Activated T-cell treated with anti-CD3 and anti-CD28 coated beads, Interleukin-2, amount 50 U/mL, for 72 hours (primary cell): ENCODE data around the gene CCND1. TPM values are rescaled to one million over a fixed set of nuclear protein-coding genes. Genes with fewer than 3 reads are reported as not detected.
A peak's percentile ranks its signal among the peaks of the same experiment; 100 is the strongest.

Experiments
- ATAC-seq, 2 donors: fragments of 150-1000 bp; cut with Tn5 transposase; replicated peaks in 1 of 2; 2 replicates each; pipeline ENCODE4 v1.10.0; 2021; ENCODE audit warnings: moderate library complexity in 2 of 2, mild to moderate bottlenecking in 1 of 2
- DNase-seq, 2 donors: peaks; one replicate each; pipeline ENCODE4 v3.0.0; 2021 to 2022; ENCODE audit warnings: mixed read lengths in 1 of 2
- H3K27ac Mint-ChIP-seq: one replicate; pipeline ENCODE4 v1.8.0; 2022; ENCODE audit warnings: mild to moderate bottlenecking, moderate library complexity, mixed read lengths
- H3K27me3 Mint-ChIP-seq: one replicate; pipeline ENCODE4 v1.8.0; 2022; ENCODE audit warnings: low read depth, mixed read lengths
- H3K36me3 Mint-ChIP-seq, 2 donors: one replicate each; pipeline ENCODE4 v1.8.0; 2022; ENCODE audit warnings: mixed read lengths in 2 of 2, mild to moderate bottlenecking in 1 of 2; ENCODE audit not compliant: insufficient read depth in 2 of 2
- H3K4me1 Mint-ChIP-seq: one replicate; pipeline ENCODE4 v1.8.0; 2022; ENCODE audit warnings: low read depth, mixed read lengths
- H3K4me3 Mint-ChIP-seq, 2 donors: one replicate each; pipeline ENCODE4 v1.8.0; 2022; ENCODE audit warnings: mild to moderate bottlenecking in 2 of 2, mixed read lengths in 2 of 2, moderate library complexity in 2 of 2
- H3K9me3 Mint-ChIP-seq, 2 donors: one replicate each; pipeline ENCODE4 v1.8.0; 2022; ENCODE audit warnings: mixed read lengths in 2 of 2
- total RNA-seq, 2 donors: library from RNA; stranded (reverse); gene quantifications; one replicate each; pipeline ENCODE4 v1.2.3, GENCODE V29; 2022

The CCND1 gene
- total RNA-seq, 2 donors from 2014 or later: 1.5 to 1.8 TPM

DNA sequence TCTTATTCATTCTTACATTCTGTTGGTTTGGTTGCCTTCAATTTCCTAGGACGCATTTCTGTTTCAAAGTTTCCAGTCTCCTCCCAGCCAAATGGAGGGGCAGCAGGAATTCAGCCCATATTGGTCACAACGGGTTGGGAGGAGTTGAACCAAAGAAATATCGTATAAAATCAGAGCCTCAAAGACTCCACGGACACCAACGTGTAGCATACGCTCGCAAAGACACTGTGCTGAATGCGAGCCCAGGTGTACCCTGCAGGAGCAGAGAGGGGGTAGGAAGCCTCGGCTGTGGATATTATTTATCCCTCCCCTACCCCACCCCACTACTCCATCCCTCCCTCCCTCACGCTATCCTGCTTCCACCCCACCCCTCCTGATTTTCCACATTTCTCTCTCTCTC is 15.5 kb upstream of the CCND1 start:
- no peak for DNase-seq
- peaks cover 2 to 6% of the 10 kb centered on the region in 2 donors for H3K36me3 Mint-ChIP-seq
- ATAC-seq: no peak
- H3K4me1 Mint-ChIP-seq: no peaks in the 10 kb centered on the region
- H3K9me3 Mint-ChIP-seq: peaks cover 5 to 6% of the 10 kb centered on the region in 2 donors
- H3K4me3 Mint-ChIP-seq: no peak overlapping the region
- H3K27me3 Mint-ChIP-seq: peaks cover 44% of the 10 kb centered on the region
- no peak overlapping the region for H3K27ac Mint-ChIP-seq

GRCh38 chr11:69627551-69627950 is 13.4 kb upstream of the CCND1 start:
- H3K27ac Mint-ChIP-seq: no peak overlapping the region
- no peak overlapping the region for H3K4me3 Mint-ChIP-seq
- DNase-seq (no peak), ATAC-seq (no peak)
- H3K36me3 Mint-ChIP-seq: peaks cover 2 to 6% of the 10 kb centered on the region in 2 donors
- H3K9me3 Mint-ChIP-seq: peaks cover 5 to 6% of the 10 kb centered on the region in 2 donors
- no peaks in the 10 kb centered on the region for H3K4me1 Mint-ChIP-seq
- H3K27me3 Mint-ChIP-seq: peaks cover 48% of the 10 kb centered on the region

GRCh38 chr11:69630017-69630416 is 10.9 kb upstream of the CCND1 start:
- Mint-ChIP-seq H3K27ac (no peak overlapping the region), H3K27me3 (peaks cover 66% of the 10 kb centered on the region), H3K4me3 (no peak overlapping the region), H3K9me3 (peaks cover 5 to 6% of the 10 kb centered on the region in 2 donors), H3K36me3 (peaks cover 2 to 6% of the 10 kb centered on the region in 2 donors), H3K4me1 (no peaks in the 10 kb centered on the region)
- no peak for ATAC-seq
- DNase-seq: no peak

DNA sequence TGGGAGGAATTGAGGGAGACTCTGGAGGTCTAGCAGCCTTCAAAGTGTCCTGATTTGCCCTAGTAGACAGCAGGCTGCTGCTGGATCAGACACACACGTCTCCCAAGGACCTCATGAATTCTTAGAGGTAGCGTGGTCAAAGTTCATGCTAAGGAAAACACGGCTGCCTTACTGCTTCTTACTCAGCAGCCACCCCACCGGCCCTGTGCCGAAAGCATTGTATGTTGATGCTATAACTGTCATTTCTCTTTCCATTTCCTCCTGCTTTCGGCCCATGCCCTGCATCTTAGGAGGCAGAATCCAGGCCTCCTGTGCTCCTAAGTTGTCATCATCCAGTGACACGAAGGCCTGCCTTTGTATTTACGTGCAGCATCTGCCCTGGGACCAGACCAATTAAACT is 10.5 kb upstream of the CCND1 start:
- H3K27me3 Mint-ChIP-seq: peaks cover 69% of the 10 kb centered on the region
- H3K4me1 Mint-ChIP-seq: no peaks in the 10 kb centered on the region
- peaks cover 2 to 6% of the 10 kb centered on the region in 2 donors for H3K36me3 Mint-ChIP-seq
- ATAC-seq (no peak), DNase-seq (no peak)
- H3K27ac Mint-ChIP-seq: no peak overlapping the region
- H3K4me3 Mint-ChIP-seq: no peak overlapping the region
- peaks cover 5 to 6% of the 10 kb centered on the region in 2 donors for H3K9me3 Mint-ChIP-seq

GRCh38 chr11:69632900-69633299 is 8.1 kb upstream of the CCND1 start:
- no peak overlapping the region for H3K27ac Mint-ChIP-seq
- H3K27me3 Mint-ChIP-seq: peaks cover 63% of the 10 kb centered on the region
- peaks cover 5 to 6% of the 10 kb centered on the region in 2 donors for H3K9me3 Mint-ChIP-seq
- H3K4me3 Mint-ChIP-seq: no peak overlapping the region
- H3K4me1 Mint-ChIP-seq: peaks cover 4% of the 10 kb centered on the region
- DNase-seq (no peak), ATAC-seq (no peak)
- peaks cover 2 to 6% of the 10 kb centered on the region in 2 donors for H3K36me3 Mint-ChIP-seq

GRCh38 chr11:69634069-69634468 is 6.9 kb upstream of the CCND1 start:
- no peak overlapping the region for H3K4me3 Mint-ChIP-seq
- ATAC-seq (no peak), DNase-seq (no peak)
- H3K36me3 Mint-ChIP-seq: peaks cover 2 to 6% of the 10 kb centered on the region in 2 donors
- H3K27me3 Mint-ChIP-seq: peaks cover 64% of the 10 kb centered on the region
- no peak overlapping the region for H3K27ac Mint-ChIP-seq
- peaks cover 5% of the 10 kb centered on the region in 2 donors for H3K9me3 Mint-ChIP-seq
- H3K4me1 Mint-ChIP-seq: peaks cover 11% of the 10 kb centered on the region

- H3K4me1 Mint-ChIP-seq: peaks cover 14% of the 10 kb centered on the region
- peaks cover 0 to 3% of the 10 kb centered on the region in 2 donors for H3K9me3 Mint-ChIP-seq
- peaks cover 0 to 4% of the 10 kb centered on the region in 2 donors for H3K36me3 Mint-ChIP-seq
- ATAC-seq (no peak), DNase-seq (no peak)
- no peak overlapping the region for H3K27ac Mint-ChIP-seq
- H3K4me3 Mint-ChIP-seq: no peak overlapping the region
- peaks cover 60% of the 10 kb centered on the region for H3K27me3 Mint-ChIP-seq
Observed at GRCh38 chr11:69634590-69634989, 6.4 kb upstream of the CCND1 start.

- H3K4me1 Mint-ChIP-seq: peaks cover 20% of the 10 kb centered on the region
- ATAC-seq (no peak), DNase-seq (no peak)
- peaks cover 61% of the 10 kb centered on the region for H3K27me3 Mint-ChIP-seq
- H3K4me3 Mint-ChIP-seq: no peak overlapping the region
- no peaks in the 10 kb centered on the region for H3K9me3 Mint-ChIP-seq
- H3K36me3 Mint-ChIP-seq: no peaks in the 10 kb centered on the region
- no peak overlapping the region for H3K27ac Mint-ChIP-seq
Observed at GRCh38 chr11:69635195-69635594, 5.8 kb upstream of the CCND1 start.

- Mint-ChIP-seq H3K27ac (no peak overlapping the region), H3K36me3 (peaks cover 0 to under 1% of the 10 kb centered on the region in 2 donors), H3K4me1 (peaks cover 27% of the 10 kb centered on the region), H3K27me3 (peaks cover 68% of the 10 kb centered on the region), H3K4me3 (no peak overlapping the region), H3K9me3 (no peaks in the 10 kb centered on the region)
- DNase-seq: no peak
- ATAC-seq: no peak
Observed at GRCh38 chr11:69635804-69636511, 5.0 kb upstream of the CCND1 start.

GRCh38 chr11:69636512-69637197 is 4.3 kb upstream of the CCND1 start:
- H3K9me3 Mint-ChIP-seq: no peaks in the 10 kb centered on the region
- peaks cover 0 to 2% of the 10 kb centered on the region in 2 donors for H3K36me3 Mint-ChIP-seq
- peaks cover 31% of the 10 kb centered on the region for H3K4me1 Mint-ChIP-seq
- no peak for ATAC-seq
- H3K27me3 Mint-ChIP-seq: peaks cover 66% of the 10 kb centered on the region
- no peak overlapping the region for H3K4me3 Mint-ChIP-seq
- DNase-seq: no peak
- no peak overlapping the region for H3K27ac Mint-ChIP-seq

DNA sequence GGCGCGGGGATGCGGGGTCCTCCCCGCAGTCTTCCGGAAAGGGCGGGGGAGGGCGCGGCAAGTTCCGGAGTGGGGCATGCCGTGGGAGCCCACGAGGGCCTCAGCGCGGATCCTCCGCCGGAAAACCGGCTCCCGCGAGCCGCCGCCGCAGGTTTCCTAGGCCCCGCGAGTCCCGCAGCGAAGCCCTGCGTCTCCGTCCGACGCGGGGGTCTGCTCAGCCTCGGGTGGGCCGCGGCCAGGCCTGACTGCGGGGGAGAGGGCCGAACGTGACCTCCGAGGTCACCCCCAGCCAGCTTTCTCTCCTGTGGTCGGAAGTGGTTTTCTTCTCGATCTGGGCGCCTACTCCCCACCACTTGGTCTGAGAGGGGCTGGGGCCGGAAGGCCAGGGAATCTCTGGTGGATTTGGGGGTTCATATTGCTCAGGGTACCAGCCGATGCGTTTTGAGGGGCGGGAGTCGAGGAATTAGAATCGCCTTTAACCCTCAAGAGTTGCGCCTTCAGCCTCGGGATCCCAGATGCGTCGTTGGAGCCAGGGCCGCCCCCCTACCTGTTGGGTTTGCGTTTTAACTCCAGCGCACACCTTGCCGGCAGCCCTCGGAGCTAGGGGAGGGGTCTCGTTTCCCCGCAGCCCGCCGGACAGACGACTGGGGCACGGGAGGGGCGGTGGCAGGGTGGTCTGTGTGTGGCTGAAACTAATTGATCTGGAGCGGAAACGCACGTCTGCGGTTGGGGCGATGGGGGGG is 3.6 kb upstream of the CCND1 start:
- Mint-ChIP-seq H3K4me1 (peaks cover 31% of the 10 kb centered on the region), H3K27ac (no peak overlapping the region), H3K9me3 (no peaks in the 10 kb centered on the region), H3K36me3 (peaks cover 0 to 2% of the 10 kb centered on the region in 2 donors), H3K27me3 (peaks cover 62% of the 10 kb centered on the region), H3K4me3 (peak overlapping the region in 1 of 2 donors; percentile 51)
- no peak for DNase-seq
- no peak for ATAC-seq

DNA sequence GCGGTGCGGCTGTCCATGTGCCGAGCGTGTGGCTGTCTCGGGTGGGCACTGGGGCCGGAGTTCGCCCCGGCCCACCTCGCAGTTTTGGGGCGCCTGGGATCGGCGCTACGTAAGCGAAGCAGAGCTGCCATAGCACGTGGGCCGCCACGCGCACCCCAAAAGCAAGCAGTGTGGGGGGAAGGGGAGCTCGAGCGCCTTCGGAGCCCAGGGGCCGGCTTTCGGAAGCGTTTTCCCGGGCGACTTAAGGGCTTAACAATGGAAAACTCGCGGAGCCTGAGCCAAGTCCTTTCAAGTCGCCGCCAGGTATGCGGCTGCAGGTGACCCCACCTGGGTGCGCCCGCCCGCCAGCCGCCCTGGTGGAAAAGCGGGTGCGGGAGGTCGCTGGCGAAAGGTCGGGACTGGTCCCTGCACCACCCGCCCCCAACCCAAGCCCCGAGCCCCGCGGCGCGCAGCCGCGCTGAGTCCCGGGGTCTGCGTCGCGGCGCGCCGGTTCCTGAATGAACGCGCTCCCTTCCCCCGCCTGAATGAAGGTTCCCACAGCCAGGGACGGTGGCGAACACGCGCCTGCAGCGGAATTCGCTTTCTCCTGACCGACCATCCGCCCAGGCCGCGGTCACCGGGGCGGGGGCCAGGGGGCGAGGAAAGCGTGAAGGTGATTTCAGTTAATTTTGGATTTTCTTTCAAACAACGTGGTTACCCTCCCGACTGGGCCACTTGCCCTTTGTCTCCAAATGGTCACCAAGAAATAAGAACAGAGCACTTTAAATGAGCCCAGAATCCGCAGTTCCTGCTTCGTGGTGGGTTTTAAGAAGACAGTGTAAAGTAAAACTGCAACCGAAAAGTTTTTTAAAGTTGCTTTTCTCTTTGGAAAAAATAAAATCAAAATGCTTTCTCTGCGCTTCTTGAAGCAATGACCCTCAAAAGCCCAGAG is 2.8 kb upstream of the CCND1 start:
- ATAC-seq (no peak), DNase-seq (no peak)
- Mint-ChIP-seq H3K9me3 (no peaks in the 10 kb centered on the region), H3K4me1 (peaks cover 31% of the 10 kb centered on the region), H3K36me3 (peaks cover 0 to 2% of the 10 kb centered on the region in 2 donors), H3K27me3 (peaks cover 54% of the 10 kb centered on the region), H3K27ac (no peak overlapping the region), H3K4me3 (peak overlapping the region; percentile 52 to 74)
